H9 (cell line): ENCODE data around the gene WDPCP. TPM values are rescaled to one million over a fixed set of nuclear protein-coding genes. Genes with fewer than 3 reads are reported as not detected.
"Not testable (repeated sequence)": the region's sequence is repeated elsewhere in the genome, so short reads cannot be mapped to it uniquely, and the experiment has no call there.

Experiments used
- DNase-seq: peaks from one replicate; pipeline ENCODE4 v3.0.0-alpha.2; 2017
- H2AFZ ChIP-seq: one replicate; pipeline ENCODE4 v1.6.1; 2013; ENCODE audit warnings: mild to moderate bottlenecking, low read length, control low read depth, moderate library complexity
- H2AK5ac ChIP-seq: 2 replicates; pipeline ENCODE4 v1.6.1; 2013; ENCODE audit warnings: low read length, control low read depth, mixed read lengths; ENCODE audit not compliant: insufficient read length
- H2BK120ac ChIP-seq: one replicate; pipeline ENCODE4 v1.6.1; 2013; ENCODE audit warnings: low read depth, mild to moderate bottlenecking, low read length, control low read depth, inconsistent platforms; ENCODE audit not compliant: poor library complexity, severe bottlenecking
- H2BK12ac ChIP-seq: 2 replicates; pipeline ENCODE4 v1.6.1; 2013; ENCODE audit warnings: low read length, control low read depth, mixed read lengths, low read depth; ENCODE audit not compliant: insufficient read length
- H2BK15ac ChIP-seq: 2 replicates; pipeline ENCODE4 v1.6.1; 2013; ENCODE audit warnings: low read depth, low read length, control low read depth
- H2BK20ac ChIP-seq: one replicate; pipeline ENCODE4 v1.6.1; 2013; ENCODE audit warnings: low read depth, mild to moderate bottlenecking, low read length, control low read depth, inconsistent platforms; ENCODE audit not compliant: poor library complexity, severe bottlenecking
- H2BK5ac ChIP-seq: 2 replicates; pipeline ENCODE4 v1.6.1; 2013; ENCODE audit warnings: low read length, control low read depth, mixed read lengths; ENCODE audit not compliant: insufficient read length
- H3K14ac ChIP-seq: 2 replicates; pipeline ENCODE4 v1.6.1; 2013; ENCODE audit warnings: low read length, control low read depth; ENCODE audit not compliant: insufficient read depth
- H3K18ac ChIP-seq: 2 replicates; pipeline ENCODE4 v1.6.1; 2013; ENCODE audit warnings: low read depth, mild to moderate bottlenecking, mixed read lengths, low read length, control low read depth; ENCODE audit not compliant: insufficient read length
- H3K23ac ChIP-seq: 2 replicates; pipeline ENCODE4 v1.6.1; 2013; ENCODE audit warnings: low read length, control low read depth, mixed read lengths, low read depth; ENCODE audit not compliant: insufficient read length
- H3K23me2 ChIP-seq: 2 replicates; pipeline ENCODE4 v1.6.1; 2013; ENCODE audit warnings: low read depth, mild to moderate bottlenecking, mixed read lengths, low read length, control low read depth; ENCODE audit not compliant: insufficient read length, poor library complexity, severe bottlenecking
- H3K27ac ChIP-seq: 2 replicates; pipeline ENCODE4 v1.5.1; 2013; ENCODE audit warnings: low read length, control low read depth, mixed read lengths, low read depth; ENCODE audit not compliant: insufficient read length
- H3K27me3 ChIP-seq: 2 replicates; pipeline ENCODE4 v1.6.1; 2013; ENCODE audit warnings: low read length, control low read depth, inconsistent platforms; ENCODE audit not compliant: insufficient read depth
- H3K4ac ChIP-seq: 2 replicates; pipeline ENCODE4 v1.6.1; 2013; ENCODE audit warnings: low read depth, mild to moderate bottlenecking, control low read depth, inconsistent platforms, low read length, moderate library complexity
- H3K4me1 ChIP-seq: 2 replicates; pipeline ENCODE4 v1.6.1; 2013; ENCODE audit warnings: low read length, control low read depth, inconsistent platforms; ENCODE audit not compliant: insufficient read depth
- H3K4me2 ChIP-seq: 2 replicates; pipeline ENCODE4 v1.6.1; 2013; ENCODE audit warnings: low read length, control low read depth, mixed read lengths; ENCODE audit not compliant: insufficient read length, insufficient read depth
- H3K56ac ChIP-seq: 2 replicates; pipeline ENCODE4 v1.6.1; 2013; ENCODE audit warnings: low read depth, mild to moderate bottlenecking, mixed read lengths, low read length, control low read depth; ENCODE audit not compliant: insufficient read length
- H3K79me1 ChIP-seq: 2 replicates; pipeline ENCODE4 v1.6.1; 2013; ENCODE audit warnings: low read depth, mild to moderate bottlenecking, moderate library complexity, low read length, control low read depth, inconsistent platforms; ENCODE audit not compliant: insufficient read depth, poor library complexity, severe bottlenecking
- H3K79me2 ChIP-seq: 2 replicates; pipeline ENCODE4 v1.6.1; 2013; ENCODE audit warnings: low read length, control low read depth, inconsistent platforms; ENCODE audit not compliant: insufficient read depth
- H3K9ac ChIP-seq: 2 replicates; pipeline ENCODE4 v1.6.1; 2013; ENCODE audit warnings: low read length, control low read depth, mixed read lengths; ENCODE audit not compliant: insufficient read length; ENCODE audit errors: extremely low read depth
- H3K9me3 ChIP-seq: one replicate; pipeline ENCODE4 v1.6.1; 2013; ENCODE audit warnings: low read depth, low read length, inconsistent platforms; ENCODE audit not compliant: control insufficient read depth
- H3T11ph ChIP-seq: one replicate; pipeline ENCODE4 v1.6.1; 2013; ENCODE audit warnings: mild to moderate bottlenecking, low read length, control low read depth, inconsistent platforms
- H4K20me1 ChIP-seq: one replicate; pipeline ENCODE4 v1.6.1; 2013; ENCODE audit not compliant: control insufficient read depth, insufficient read length, insufficient read depth
- H4K5ac ChIP-seq: 2 replicates; pipeline ENCODE4 v1.6.1; 2013; ENCODE audit warnings: low read depth, mild to moderate bottlenecking, mixed read lengths, low read length, control low read depth; ENCODE audit not compliant: insufficient read length
- H4K8ac ChIP-seq: replicated peaks from 2 replicates; pipeline ENCODE4 v1.6.1; 2013; ENCODE audit warnings: low read length, control low read depth, mixed read lengths, low read depth; ENCODE audit not compliant: insufficient read length
- H4K91ac ChIP-seq: 2 replicates; pipeline ENCODE4 v1.6.1; 2013; ENCODE audit warnings: low read depth, mild to moderate bottlenecking, moderate library complexity, mixed read lengths, low read length, control low read depth; ENCODE audit not compliant: insufficient read length
- H3K27ac Mint-ChIP-seq, 3 experiments: 2 replicates in 2 of 3; 3 replicates in 1 of 3; pipeline ENCODE4 v1.8.0; 2020 to 2021; ENCODE audit warnings: mixed read lengths in 3 of 3, mild to moderate bottlenecking in 1 of 3, moderate library complexity in 1 of 3
- H3K27me3 Mint-ChIP-seq: 2 replicates; pipeline ENCODE4 v1.8.0; 2021; ENCODE audit warnings: low read depth, mild to moderate bottlenecking, moderate library complexity, mixed read lengths
- H3K36me3 Mint-ChIP-seq, 3 experiments: 2 replicates in 2 of 3; 3 replicates in 1 of 3; pipeline ENCODE4 v1.8.0; 2020 to 2021; ENCODE audit warnings: low read depth in 3 of 3, mixed read lengths in 3 of 3; ENCODE audit not compliant: insufficient read depth in 1 of 3
- H3K4me1 Mint-ChIP-seq, 2 experiments: 2 replicates each; pipeline ENCODE4 v1.8.0; 2020; ENCODE audit warnings: mixed read lengths in 2 of 2
- H3K4me3 Mint-ChIP-seq, 2 experiments: 2 replicates in 1 of 2; 3 replicates in 1 of 2; pipeline ENCODE4 v1.8.0; 2020 to 2021; ENCODE audit warnings: mild to moderate bottlenecking in 2 of 2, mixed read lengths in 2 of 2, moderate library complexity in 1 of 2
- H3K9me3 Mint-ChIP-seq, 2 experiments: 2 replicates in 1 of 2; 3 replicates in 1 of 2; pipeline ENCODE4 v1.8.0; 2020; ENCODE audit warnings: mild to moderate bottlenecking in 2 of 2, mixed read lengths in 2 of 2, moderate library complexity in 1 of 2
- WGBS: extraction: QIAGEN DNeasy Blood & Tissue Kit; methylation state at CpG from one replicate; pipeline ENCODE4 v1.1.7; 2013; ENCODE audit warnings: missing lambda C conversion rate, low lambda C conversion rate, mixed read lengths; ENCODE audit not compliant: insufficient read length; ENCODE audit errors: extremely low coverage; 5-methylcytosine and 5-hydroxymethylcytosine counted together
- total RNA-seq: library from RNA; stranded (reverse); gene quantifications from 2 replicates; pipeline ENCODE4 v1.2.1, GENCODE V29; 2021
- TF ChIP-seq, protein P1 (sequence below): fragments of 200-600 bp; sonication (generic); conservative IDR thresholded peaks from 3 replicates; pipeline ENCODE4 v1.8.0; 2021; ENCODE audit warnings: antibody characterized with exemption, mild to moderate bottlenecking

Gene WDPCP
- total RNA-seq, 1 experiment from 2014 or later, result 22.4 TPM

DNA sequence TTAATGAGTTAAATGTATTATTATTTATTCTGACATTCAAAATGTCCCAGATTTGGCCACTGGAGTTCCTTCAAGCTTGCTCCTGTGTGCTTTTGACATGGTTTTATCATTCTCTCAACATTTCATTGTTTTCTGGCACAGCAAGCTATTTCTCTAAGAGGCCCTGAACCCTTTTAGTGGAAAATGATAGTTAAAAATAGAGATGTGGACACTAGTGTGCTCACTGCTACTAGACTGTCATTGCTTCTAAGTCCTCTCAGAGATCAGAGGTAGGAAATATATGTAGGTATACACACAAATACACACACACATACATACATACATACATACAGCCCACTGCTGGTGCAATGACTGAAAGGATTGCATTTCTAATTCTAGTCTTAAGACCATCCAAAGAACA is 25.5 kb downstream of the WDPCP start:
- Histone ChIP-seq H4K5ac (no peak overlapping the region), H2BK15ac (no peak overlapping the region), H3K4me2 (no peak overlapping the region), H4K8ac (no peak overlapping the region), H3K18ac (no peak overlapping the region), H3K14ac (no peak overlapping the region), H3K9me3 (no peaks in the 10 kb centered on the region), H3K79me2 (no peaks in the 10 kb centered on the region), H4K91ac (no peak overlapping the region), H3T11ph (no peak overlapping the region), H2BK20ac (no peak overlapping the region), H4K20me1 (no peaks in the 10 kb centered on the region), H2BK120ac (no peak overlapping the region), H3K9ac (no peak overlapping the region), H3K23ac (no peak overlapping the region), H3K4me1 (no peaks in the 10 kb centered on the region), H2BK5ac (no peak overlapping the region), H3K79me1 (no peaks in the 10 kb centered on the region), H2AK5ac (no peak overlapping the region), H3K4ac (no peak overlapping the region), H2AFZ (no peak overlapping the region), H3K27me3 (no peaks in the 10 kb centered on the region), H3K56ac (no peak overlapping the region), H3K27ac (no peak overlapping the region), H3K23me2 (no peaks in the 10 kb centered on the region), H2BK12ac (no peak overlapping the region)
- Mint-ChIP-seq H3K9me3 (peaks cover 42 to 48% of the 10 kb centered on the region in 2 experiments), H3K27ac (no peak overlapping the region), H3K36me3 (peaks cover 49 to 79% (median 56%) of the 10 kb centered on the region in 3 experiments), H3K4me3 (no peak overlapping the region), H3K4me1 (peaks cover 22 to 26% of the 10 kb centered on the region in 2 experiments), H3K27me3 (no peaks in the 10 kb centered on the region)
- TF ChIP-seq, protein P1, sequence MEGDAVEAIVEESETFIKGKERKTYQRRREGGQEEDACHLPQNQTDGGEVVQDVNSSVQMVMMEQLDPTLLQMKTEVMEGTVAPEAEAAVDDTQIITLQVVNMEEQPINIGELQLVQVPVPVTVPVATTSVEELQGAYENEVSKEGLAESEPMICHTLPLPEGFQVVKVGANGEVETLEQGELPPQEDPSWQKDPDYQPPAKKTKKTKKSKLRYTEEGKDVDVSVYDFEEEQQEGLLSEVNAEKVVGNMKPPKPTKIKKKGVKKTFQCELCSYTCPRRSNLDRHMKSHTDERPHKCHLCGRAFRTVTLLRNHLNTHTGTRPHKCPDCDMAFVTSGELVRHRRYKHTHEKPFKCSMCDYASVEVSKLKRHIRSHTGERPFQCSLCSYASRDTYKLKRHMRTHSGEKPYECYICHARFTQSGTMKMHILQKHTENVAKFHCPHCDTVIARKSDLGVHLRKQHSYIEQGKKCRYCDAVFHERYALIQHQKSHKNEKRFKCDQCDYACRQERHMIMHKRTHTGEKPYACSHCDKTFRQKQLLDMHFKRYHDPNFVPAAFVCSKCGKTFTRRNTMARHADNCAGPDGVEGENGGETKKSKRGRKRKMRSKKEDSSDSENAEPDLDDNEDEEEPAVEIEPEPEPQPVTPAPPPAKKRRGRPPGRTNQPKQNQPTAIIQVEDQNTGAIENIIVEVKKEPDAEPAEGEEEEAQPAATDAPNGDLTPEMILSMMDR, result no peak
- DNase-seq, result no peak

DNA sequence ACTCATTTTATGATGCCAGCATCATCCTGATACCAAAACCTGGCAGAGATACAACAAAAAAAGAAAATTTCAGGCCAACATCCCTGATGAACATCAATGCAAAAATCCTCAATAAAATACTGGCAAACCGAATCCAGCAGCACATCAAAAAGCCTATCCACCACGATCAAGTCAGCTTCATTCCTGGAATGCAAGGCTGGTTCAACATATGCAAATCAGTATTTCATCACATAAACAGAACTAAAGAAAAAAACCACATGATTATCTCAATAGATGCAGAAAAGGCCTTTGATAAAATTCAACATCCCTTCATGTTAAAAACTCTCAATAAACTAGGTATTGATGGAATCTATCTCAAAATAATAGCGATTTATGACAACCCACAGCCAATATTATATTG is 29.4 kb downstream of the WDPCP start:
- H3K27ac ChIP-seq, H2BK120ac ChIP-seq, H4K5ac ChIP-seq, H3K23me2 ChIP-seq, H3K27ac Mint-ChIP-seq, H3K56ac ChIP-seq, H2BK5ac ChIP-seq, H2BK15ac ChIP-seq, H3K4me3 Mint-ChIP-seq, H3K14ac ChIP-seq, H3T11ph ChIP-seq, H3K79me2 ChIP-seq, H3K4me2 ChIP-seq, H3K27me3 ChIP-seq, H4K91ac ChIP-seq, H2AFZ ChIP-seq, H3K79me1 ChIP-seq, H2BK20ac ChIP-seq, H4K20me1 ChIP-seq, H3K23ac ChIP-seq, H3K9ac ChIP-seq, H2BK12ac ChIP-seq, H2AK5ac ChIP-seq, H3K9me3 ChIP-seq, H3K4me1 ChIP-seq, H3K4ac ChIP-seq, H4K8ac ChIP-seq, DNase-seq, H3K18ac ChIP-seq, H3K27me3 Mint-ChIP-seq: not testable (repeated sequence)
- WGBS, result no CpG with 5 or more reads among the region's 3 CpGs
- peaks cover 50 to 87% (median 54%) of the 10 kb centered on the region in 3 experiments for H3K36me3 Mint-ChIP-seq
- H3K4me1 Mint-ChIP-seq, result peaks cover 21 to 26% of the 10 kb centered on the region in 2 experiments
- peaks cover 47 to 55% of the 10 kb centered on the region in 2 experiments for H3K9me3 Mint-ChIP-seq
